T-cell (primary cell): ENCODE measurements around the gene TMC2. TPM values are rescaled to one million over a fixed set of nuclear protein-coding genes. Genes with fewer than 3 reads are reported as not detected.
A peak's percentile ranks its signal among the peaks of the same experiment; 100 is the strongest.

ENCODE experiments used
- ATAC-seq, 4 experiments: fragments of 200-7000 bp in 3 of 4; fragments of 150-1000 bp in 1 of 4; cut with Tn5 transposase; replicated peaks in 1 of 4; 1 replicate in 3 of 4; 2 replicates in 1 of 4; pipeline ENCODE4 v1.10.0; 2021; ENCODE audit warnings: moderate library complexity in 3 of 4, mild to moderate bottlenecking in 2 of 4, moderate number of reproducible peaks in 1 of 4
- CTCF ChIA-PET, 2 donors: fragments of 300-600 bp; sonication (Branson Sonifier 250); formaldehyde crosslinking; loops; one replicate each; lab custom pipeline; 2022; ENCODE audit warnings: antibody characterized with exemption in 2 of 2; lab: Charles Lee
- POLR2A ChIA-PET, 2 donors: fragments of 300-600 bp; sonication (Branson Sonifier 250); formaldehyde crosslinking; loops; one replicate each; lab custom pipeline; 2022; ENCODE audit warnings: antibody characterized with exemption in 2 of 2; lab: Charles Lee
- DNase-seq, 35 experiments: peaks; one replicate each; pipeline versions ENCODE4 v3.0.0 to v3.0.0-alpha.2; 2013 to 2023
- H3K27ac ChIP-seq: one replicate; pipeline ENCODE4 v1.5.1; 2013; ENCODE audit warnings: low read length
- H3K27me3 ChIP-seq, 2 experiments: replicated peaks in 1 of 2; 1 replicate in 1 of 2; 2 replicates in 1 of 2; pipeline versions ENCODE4 v1.6.1 to v1.7.0; 2013; ENCODE audit warnings: low read length in 1 of 2, mixed read lengths in 1 of 2; ENCODE audit not compliant: control insufficient read depth in 2 of 2, insufficient read depth in 2 of 2; ENCODE audit errors: extremely low read depth in 1 of 2
- H3K36me3 ChIP-seq, 2 donors: 1 replicate in 1 of 2; 2 replicates in 1 of 2; pipeline versions ENCODE4 v1.6.1 to v1.7.0; 2013; ENCODE audit warnings: low read length in 1 of 2; ENCODE audit not compliant: control insufficient read depth in 2 of 2, insufficient read depth in 1 of 2; ENCODE audit errors: extremely low read depth in 1 of 2
- H3K4me1 ChIP-seq, 2 experiments: 1 replicate in 1 of 2; 2 replicates in 1 of 2; pipeline versions ENCODE4 v1.6.1 to v1.7.0; 2013; ENCODE audit warnings: low read length in 2 of 2, mixed read lengths in 1 of 2; ENCODE audit not compliant: insufficient read depth in 2 of 2, control insufficient read depth in 1 of 2; ENCODE audit errors: extremely low read depth in 1 of 2
- H3K4me3 ChIP-seq, 2 donors: 1 replicate in 1 of 2; 2 replicates in 1 of 2; pipeline versions ENCODE4 v1.5.1 to v1.7.0; 2013; ENCODE audit warnings: mild to moderate bottlenecking in 2 of 2, low read length in 1 of 2, moderate library complexity in 1 of 2; ENCODE audit not compliant: control insufficient read depth in 1 of 2; ENCODE audit errors: extremely low read depth in 1 of 2
- H3K9me3 ChIP-seq: 2 replicates; pipeline ENCODE4 v1.7.0; 2013
- H3K27ac Mint-ChIP-seq, 2 donors: one replicate each; pipeline ENCODE4 v1.8.0; 2020 to 2021; ENCODE audit warnings: mild to moderate bottlenecking in 2 of 2, mixed read lengths in 2 of 2
- H3K27me3 Mint-ChIP-seq, 2 donors: one replicate each; pipeline ENCODE4 v1.8.0; 2021 to 2022; ENCODE audit warnings: mixed read lengths in 2 of 2
- H3K36me3 Mint-ChIP-seq: one replicate; pipeline ENCODE4 v1.8.0; 2021; ENCODE audit warnings: mixed read lengths
- H3K4me1 Mint-ChIP-seq, 3 donors: one replicate each; pipeline ENCODE4 v1.8.0; 2020 to 2022; ENCODE audit warnings: mixed read lengths in 3 of 3, mild to moderate bottlenecking in 1 of 3
- H3K4me3 Mint-ChIP-seq, 3 donors: one replicate each; pipeline ENCODE4 v1.8.0; 2020 to 2022; ENCODE audit warnings: mild to moderate bottlenecking in 3 of 3, mixed read lengths in 3 of 3, moderate library complexity in 3 of 3
- H3K9me3 Mint-ChIP-seq, 3 donors: one replicate each; pipeline ENCODE4 v1.8.0; 2020 to 2022; ENCODE audit warnings: mixed read lengths in 3 of 3
- WGBS: methylation state at CpG from one replicate; pipeline ENCODE4 v1.1.5; 2013; ENCODE audit warnings: missing lambda C conversion rate; ENCODE audit not compliant: insufficient coverage; 5-methylcytosine and 5-hydroxymethylcytosine counted together
- total RNA-seq, 35 experiments: library from RNA in 6 of 35; stranded (reverse) in 6 of 35; fragments of 120-200 nt in 1 of 35; gene quantifications; one replicate each; pipeline versions ENCODE4 v1.2.1 to v1.2.4 and lab custom pipeline; 2013 to 2026

TMC2 gene
- total RNA-seq, 5 donors from 2014 or later (not counting 1 experiment from before 2014, with no cell fraction given), result not detected

GRCh38 chr20:2508631-2509467, 27.5 kb upstream of the TMC2 start, which contains the start of gene ZNF343:
Gene ZNF343, minus strand, starts transcription at chr20:2508915. Its CDS starts 15,020 bp downstream, at chr20:2493895.
- peaks cover 8 to 23% of the 10 kb centered on the region in 2 donors for H3K27me3 Mint-ChIP-seq
- peaks cover 21% of the 10 kb centered on the region in 3 donors for H3K4me1 Mint-ChIP-seq
- DNase-seq (peak; percentile 58 to 86 (median 72)), ATAC-seq (peak; percentile 94 to 96 (median 94))
- Histone ChIP-seq H3K4me1 (peaks cover 0 to 18% of the 10 kb centered on the region in 2 experiments), H3K27ac (peak within 1 kb of the TSS; percentile 80), H3K36me3 (no peaks in the 10 kb centered on the region), H3K27me3 (peaks cover 0 to 6% of the 10 kb centered on the region in 2 experiments), H3K4me3 (peak within 1 kb of the TSS; percentile 79 to 81), H3K9me3 (no peaks in the 10 kb centered on the region)
- peak within 1 kb of the TSS; percentile 98 to 100 (median 100) for H3K4me3 Mint-ChIP-seq
- no peaks in the 10 kb centered on the region for H3K9me3 Mint-ChIP-seq
- WGBS, result under 1% methylated on average over 40 of the region's 53 CpGs
- POLR2A ChIA-PET, result interaction anchor here in 1 of 2 donors (0.6 to 1.2 kb wide), 2 partner anchors 14 to 38 kb away, joined by 4 to 5 read pairs; partner anchors contain the start of gene SNRPB
- CTCF ChIA-PET, result interaction anchor here (0.8 to 2.3 kb wide), 5 partner anchors 12 to 15 kb away, joined by 3 to 6 read pairs (median 5); no protein-coding TSS in a partner anchor
- peak within 1 kb of the TSS; percentile 96 to 100 for H3K27ac Mint-ChIP-seq
- H3K36me3 Mint-ChIP-seq, result no peaks in the 10 kb centered on the region

GRCh38 chr20:2509468-2509781, 26.9 kb upstream of the TMC2 start:
- H3K27me3 Mint-ChIP-seq, result peaks cover 8 to 25% of the 10 kb centered on the region in 2 donors
- H3K4me1 Mint-ChIP-seq, result peaks cover 21% of the 10 kb centered on the region in 3 donors
- H3K4me3 ChIP-seq, result peak overlapping the region; percentile 79 to 81

GRCh38 chr20:2509794-2510193, 26.6 kb upstream of the TMC2 start:
- DNase-seq (no peak), ATAC-seq (no peak)
- Mint-ChIP-seq H3K27me3 (peaks cover 8 to 25% of the 10 kb centered on the region in 2 donors), H3K9me3 (no peaks in the 10 kb centered on the region), H3K27ac (no peak overlapping the region), H3K4me1 (peaks cover 18 to 21% (median 19%) of the 10 kb centered on the region in 3 donors), H3K36me3 (no peaks in the 10 kb centered on the region), H3K4me3 (peak overlapping the region; percentile 34 to 100 (median 43))
- H3K27ac ChIP-seq, result no peak overlapping the region
- WGBS, result no CpG with 5 or more reads among the region's 3 CpGs
- H3K4me3 ChIP-seq, result no peak overlapping the region
- H3K36me3 ChIP-seq, result no peaks in the 10 kb centered on the region
- ChIA-PET POLR2A (interaction anchor here in 1 of 2 donors (1.2 kb wide), 1 partner anchor 39 kb away, joined by 4 read pairs; the partner anchor contains the start of gene SNRPB), CTCF (interaction anchor here (0.8 to 2.3 kb wide), 4 partner anchors 11 to 13 kb away, joined by 3 to 6 read pairs (median 6); no protein-coding TSS in a partner anchor)
- peaks cover 0 to 6% of the 10 kb centered on the region in 2 experiments for H3K27me3 ChIP-seq
- H3K9me3 ChIP-seq, result no peaks in the 10 kb centered on the region
- peaks cover 0 to 18% of the 10 kb centered on the region in 2 experiments for H3K4me1 ChIP-seq

More at GRCh38 chr20:2509468-2509781, 26.9 kb upstream of the TMC2 start:
- ChIA-PET CTCF (interaction anchor here (0.8 to 2.3 kb wide), 4 partner anchors 11 to 14 kb away, joined by 3 to 6 read pairs (median 6); no protein-coding TSS in a partner anchor), POLR2A (interaction anchor here in 1 of 2 donors (0.6 to 1.2 kb wide), 2 partner anchors 14 to 39 kb away, joined by 4 to 5 read pairs; partner anchors contain the start of gene SNRPB)
- no peaks in the 10 kb centered on the region for H3K9me3 Mint-ChIP-seq
- no peaks in the 10 kb centered on the region for H3K9me3 ChIP-seq
- H3K36me3 ChIP-seq, result no peaks in the 10 kb centered on the region
- H3K27ac Mint-ChIP-seq, result peak overlapping the region; percentile 96 to 100
- peak overlapping the region; percentile 98 to 100 (median 100) for H3K4me3 Mint-ChIP-seq
- WGBS, result no CpG with 5 or more reads among the region's 9 CpGs
- DNase-seq, result no peak
- peak overlapping the region; percentile 80 for H3K27ac ChIP-seq
- peaks cover 0 to 18% of the 10 kb centered on the region in 2 experiments for H3K4me1 ChIP-seq
- no peak for ATAC-seq
- no peaks in the 10 kb centered on the region for H3K36me3 Mint-ChIP-seq
- peaks cover 0 to 6% of the 10 kb centered on the region in 2 experiments for H3K27me3 ChIP-seq

- ChIA-PET POLR2A (no interaction called here), CTCF (interaction anchor here in 1 of 2 donors (0.9 to 4.5 kb wide), 2 partner anchors 8 to 14 kb away, joined by 4 to 31 read pairs; no protein-coding TSS in a partner anchor)
- Mint-ChIP-seq H3K27ac (no peak overlapping the region), H3K4me1 (no peaks in the 10 kb centered on the region), H3K36me3 (no peaks in the 10 kb centered on the region), H3K27me3 (peaks cover 13 to 25% of the 10 kb centered on the region in 2 donors), H3K9me3 (no peaks in the 10 kb centered on the region), H3K4me3 (no peak overlapping the region)
- no peak for ATAC-seq
- no peak for DNase-seq
- WGBS, result no CpG with 5 or more reads among the region's 1 CpG
- H3K27me3 ChIP-seq, result peaks cover 8 to 10% of the 10 kb centered on the region in 2 experiments
- no peaks in the 10 kb centered on the region for H3K36me3 ChIP-seq
- H3K9me3 ChIP-seq, result no peaks in the 10 kb centered on the region
- no peaks in the 10 kb centered on the region for H3K4me1 ChIP-seq
- no peak overlapping the region for H3K27ac ChIP-seq
- H3K4me3 ChIP-seq, result no peak overlapping the region
Measured at GRCh38 chr20:2515203-2515602, 21.2 kb upstream of the TMC2 start.

GRCh38 chr20:2516399-2516798, 20.0 kb upstream of the TMC2 start:
- ATAC-seq (no peak), DNase-seq (no peak)
- Mint-ChIP-seq H3K9me3 (no peaks in the 10 kb centered on the region), H3K4me3 (no peak overlapping the region), H3K27me3 (peaks cover 10 to 16% of the 10 kb centered on the region in 2 donors), H3K27ac (no peak overlapping the region), H3K4me1 (peaks cover under 1 to 5% (median under 1%) of the 10 kb centered on the region in 3 donors), H3K36me3 (no peaks in the 10 kb centered on the region)
- Histone ChIP-seq H3K27ac (no peak overlapping the region), H3K4me1 (no peaks in the 10 kb centered on the region), H3K4me3 (no peak overlapping the region), H3K27me3 (peaks cover 5 to 8% of the 10 kb centered on the region in 2 experiments), H3K9me3 (no peaks in the 10 kb centered on the region), H3K36me3 (no peaks in the 10 kb centered on the region)
- 60% methylated on average over 2 of the region's 2 CpGs for WGBS
- ChIA-PET POLR2A (no interaction called here), CTCF (no interaction called here)

- Histone ChIP-seq H3K36me3 (no peaks in the 10 kb centered on the region), H3K4me1 (peaks cover 0 to 3% of the 10 kb centered on the region in 2 experiments), H3K4me3 (no peak overlapping the region), H3K27me3 (peaks cover 4 to 8% of the 10 kb centered on the region in 2 experiments), H3K9me3 (no peaks in the 10 kb centered on the region), H3K27ac (no peak overlapping the region)
- ChIA-PET CTCF (interaction anchor here in 1 of 2 donors (0.5 to 1.0 kb wide), 2 partner anchors 146 to 187 kb away, joined by 3 read pairs; no protein-coding TSS in a partner anchor), POLR2A (interaction anchor here in 1 of 2 donors (0.6 kb wide), 1 partner anchor 21 kb away, joined by 3 read pairs; no protein-coding TSS in a partner anchor)
- Mint-ChIP-seq H3K27me3 (peaks cover 5 to 10% of the 10 kb centered on the region in 2 donors), H3K27ac (no peak overlapping the region), H3K4me1 (peaks cover 4 to 9% (median 4%) of the 10 kb centered on the region in 3 donors), H3K9me3 (no peaks in the 10 kb centered on the region), H3K4me3 (no peak overlapping the region), H3K36me3 (no peaks in the 10 kb centered on the region)
- ATAC-seq (no peak), DNase-seq (no peak)
- WGBS, result no CpG with 5 or more reads among the region's 10 CpGs
Measured at GRCh38 chr20:2518096-2518495, 18.3 kb upstream of the TMC2 start.
